HG03457 (cell line): ENCODE results near the gene GRAMD1A.
"Not testable (repeated sequence)": the region's sequence is repeated elsewhere in the genome, so short reads cannot be mapped to it uniquely, and the experiment has no call there.

Experiments
- ATAC-seq: cut with Tn5 transposase; IDR thresholded peaks from one replicate; pipeline ENCODE4 v1.9.1; 2021; ENCODE audit warnings: moderate number of reproducible peaks; ENCODE audit not compliant: unreplicated experiment

Gene GRAMD1A

DNA sequence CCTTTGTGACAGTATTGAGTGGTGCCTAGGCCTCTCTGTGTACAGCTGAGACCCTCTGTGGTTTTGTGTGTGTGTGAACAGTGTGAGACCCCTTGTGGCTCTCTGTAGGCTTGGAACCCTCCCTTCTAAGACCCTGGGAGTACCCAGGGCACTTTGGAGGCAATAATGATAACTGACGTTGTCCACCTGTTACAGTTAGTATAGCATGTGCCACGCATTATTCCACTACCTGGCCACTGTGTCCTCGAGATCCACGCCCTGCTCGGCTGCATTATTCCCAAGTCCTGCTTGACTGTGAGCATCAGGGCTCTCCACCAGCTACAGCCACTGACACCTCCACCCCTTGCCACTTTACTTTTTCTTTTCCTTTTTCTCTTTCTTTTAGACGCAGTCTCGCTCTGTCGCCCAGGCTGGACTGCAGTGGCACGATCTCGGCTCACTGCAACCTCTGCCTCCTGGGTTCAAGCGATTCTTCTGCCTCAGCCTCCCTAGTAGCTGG lies 2.0 kb downstream of the GRAMD1A start:
- ATAC-seq = no peak

DNA sequence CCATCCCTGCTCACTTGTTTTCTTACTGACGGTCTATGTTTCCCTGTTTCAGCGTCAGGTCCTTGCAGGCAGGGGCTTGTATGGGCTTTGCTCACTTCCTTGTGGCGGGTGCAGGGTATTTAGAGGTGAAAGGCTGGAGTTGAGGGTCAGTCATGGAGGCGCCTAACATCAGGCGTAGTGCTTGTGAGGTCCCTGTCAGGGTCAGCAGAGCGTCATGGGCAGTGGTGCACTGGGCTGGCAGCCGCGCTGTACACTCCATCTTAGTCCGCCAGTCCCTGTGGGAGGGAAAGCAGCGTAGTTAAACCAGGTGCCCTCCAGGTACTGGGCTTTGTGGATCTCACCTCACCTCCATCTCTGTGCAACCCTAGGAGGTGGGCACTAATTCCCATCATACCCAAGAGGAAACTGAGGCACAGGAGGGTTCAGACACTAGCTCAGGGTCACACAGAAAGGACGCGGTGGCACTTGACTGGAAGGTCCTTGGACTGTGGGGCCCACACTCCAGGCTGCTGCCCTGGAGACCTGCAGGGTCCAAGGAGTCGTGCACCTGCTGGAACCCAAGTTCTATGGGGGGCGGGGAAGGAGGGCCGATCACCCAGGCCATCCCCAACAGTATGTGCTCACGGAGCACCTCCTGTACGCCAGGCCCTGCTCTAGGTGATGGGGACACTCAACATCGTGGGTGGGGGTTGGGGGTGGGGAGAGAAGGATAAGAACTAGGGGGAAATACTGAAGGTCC lies 4.6 kb downstream of the GRAMD1A start:
- no peak for ATAC-seq

GRCh38 chr19:35005256-35005977 lies 5.3 kb downstream of the GRAMD1A start:
- no peak for ATAC-seq

DNA sequence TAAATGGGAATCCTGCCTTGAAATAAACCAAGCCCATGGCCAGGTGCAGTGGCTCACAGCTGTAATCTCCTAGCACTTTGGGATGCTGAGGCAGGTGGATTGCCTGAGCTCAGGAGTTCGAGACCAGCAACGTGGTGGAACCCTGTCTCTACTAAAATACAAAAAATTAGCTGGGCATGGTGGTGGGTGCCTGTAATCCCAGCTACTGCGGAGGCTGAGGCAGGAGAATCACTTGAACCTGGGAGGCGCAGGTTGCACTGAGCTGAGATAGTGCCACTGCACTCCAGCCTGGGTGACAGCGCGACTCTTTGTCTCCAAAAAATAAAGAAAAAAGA lies 5.9 kb downstream of the GRAMD1A start:
- ATAC-seq = not testable (repeated sequence)

DNA sequence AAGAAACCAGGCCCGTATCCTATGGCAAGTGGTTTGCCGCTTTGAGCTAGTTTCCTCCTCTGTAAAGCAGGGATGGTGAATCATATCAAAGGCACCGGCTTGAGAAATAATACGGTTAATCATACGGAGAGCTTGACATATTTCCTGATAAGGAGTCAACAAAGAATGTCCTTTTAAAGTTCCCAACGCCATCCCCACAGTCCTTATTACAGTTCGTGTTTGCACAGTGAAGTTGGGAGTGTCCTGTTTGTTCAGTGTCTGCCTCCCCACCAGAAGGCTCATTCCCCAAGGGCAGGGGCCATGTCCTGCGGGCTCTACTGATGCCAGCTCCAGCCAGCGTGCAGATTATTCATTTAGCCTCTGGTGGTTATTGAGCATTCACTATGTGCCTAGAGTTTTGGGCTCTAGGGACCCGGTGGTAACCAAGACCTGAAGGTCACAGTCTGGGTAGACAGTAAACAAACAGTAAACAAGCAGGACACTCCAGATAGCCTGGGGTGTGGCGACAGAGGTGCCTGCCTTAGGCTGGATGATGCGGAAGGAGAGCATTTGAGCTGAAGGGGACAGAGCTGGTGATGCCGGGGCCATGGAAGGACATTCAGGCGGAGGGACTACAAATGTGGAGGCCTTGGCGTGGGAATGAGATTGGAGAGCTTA lies 6.3 kb downstream of the GRAMD1A start:
- no peak for ATAC-seq

DNA sequence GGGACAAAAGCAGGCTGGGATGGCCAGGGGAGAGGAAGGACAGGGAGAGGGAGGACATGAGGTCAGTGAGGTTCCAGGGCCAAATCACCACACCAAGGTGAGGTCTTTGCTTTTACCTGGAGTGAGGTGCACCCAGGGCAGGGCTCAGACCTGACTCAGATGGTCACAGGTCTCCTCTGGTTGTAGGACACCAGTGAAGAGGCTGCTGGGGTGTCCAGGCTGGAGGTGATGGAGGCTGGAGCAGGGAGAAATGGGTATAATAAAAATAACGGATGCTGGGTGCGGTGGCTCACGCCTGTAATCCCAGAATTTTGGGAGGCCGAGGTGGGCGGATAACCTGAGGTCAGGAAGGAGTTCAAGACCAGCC lies 6.9 kb downstream of the GRAMD1A start:
- no peak for ATAC-seq

DNA sequence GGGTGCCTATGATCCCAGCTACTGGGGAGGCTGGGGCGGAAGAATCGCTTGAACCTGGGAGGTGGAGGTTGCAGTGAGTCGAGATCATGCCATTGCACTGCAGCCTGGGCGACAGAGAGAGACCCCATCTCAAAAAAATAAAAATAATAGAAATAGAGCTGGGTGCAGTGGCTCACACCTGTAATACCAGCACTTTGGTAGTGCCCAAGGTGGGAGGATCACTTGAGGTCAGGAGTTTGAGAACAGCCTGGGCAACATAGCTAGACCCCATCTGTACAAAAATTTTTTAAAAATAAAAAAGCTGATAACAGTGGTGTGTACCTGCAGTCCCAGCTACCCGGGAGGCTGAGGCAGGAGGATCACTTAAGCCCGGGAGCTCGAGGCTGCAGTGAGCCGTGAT lies 7.3 kb downstream of the GRAMD1A start:
- ATAC-seq = not testable (repeated sequence)

DNA sequence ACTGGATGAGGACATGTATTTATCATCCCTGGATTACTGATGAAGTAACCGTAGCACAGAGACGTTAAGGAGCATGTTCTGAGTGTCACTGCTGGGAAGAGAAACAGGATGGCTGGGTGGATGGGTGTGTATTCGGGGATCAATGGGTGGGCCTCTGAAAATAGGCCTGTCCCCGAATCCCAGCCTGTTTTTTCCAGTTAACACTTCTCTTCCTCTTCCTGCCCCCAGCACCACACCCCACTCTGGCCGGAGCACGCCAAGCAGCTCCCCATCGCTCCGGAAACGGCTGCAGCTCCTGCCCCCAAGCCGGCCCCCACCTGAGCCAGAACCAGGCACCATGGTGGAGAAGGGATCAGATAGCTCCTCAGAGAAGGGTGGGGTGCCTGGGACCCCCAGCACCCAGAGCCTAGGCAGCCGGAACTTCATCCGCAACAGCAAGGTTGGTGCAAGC lies 8.8 kb downstream of the GRAMD1A start:
- ATAC-seq = no peak

DNA sequence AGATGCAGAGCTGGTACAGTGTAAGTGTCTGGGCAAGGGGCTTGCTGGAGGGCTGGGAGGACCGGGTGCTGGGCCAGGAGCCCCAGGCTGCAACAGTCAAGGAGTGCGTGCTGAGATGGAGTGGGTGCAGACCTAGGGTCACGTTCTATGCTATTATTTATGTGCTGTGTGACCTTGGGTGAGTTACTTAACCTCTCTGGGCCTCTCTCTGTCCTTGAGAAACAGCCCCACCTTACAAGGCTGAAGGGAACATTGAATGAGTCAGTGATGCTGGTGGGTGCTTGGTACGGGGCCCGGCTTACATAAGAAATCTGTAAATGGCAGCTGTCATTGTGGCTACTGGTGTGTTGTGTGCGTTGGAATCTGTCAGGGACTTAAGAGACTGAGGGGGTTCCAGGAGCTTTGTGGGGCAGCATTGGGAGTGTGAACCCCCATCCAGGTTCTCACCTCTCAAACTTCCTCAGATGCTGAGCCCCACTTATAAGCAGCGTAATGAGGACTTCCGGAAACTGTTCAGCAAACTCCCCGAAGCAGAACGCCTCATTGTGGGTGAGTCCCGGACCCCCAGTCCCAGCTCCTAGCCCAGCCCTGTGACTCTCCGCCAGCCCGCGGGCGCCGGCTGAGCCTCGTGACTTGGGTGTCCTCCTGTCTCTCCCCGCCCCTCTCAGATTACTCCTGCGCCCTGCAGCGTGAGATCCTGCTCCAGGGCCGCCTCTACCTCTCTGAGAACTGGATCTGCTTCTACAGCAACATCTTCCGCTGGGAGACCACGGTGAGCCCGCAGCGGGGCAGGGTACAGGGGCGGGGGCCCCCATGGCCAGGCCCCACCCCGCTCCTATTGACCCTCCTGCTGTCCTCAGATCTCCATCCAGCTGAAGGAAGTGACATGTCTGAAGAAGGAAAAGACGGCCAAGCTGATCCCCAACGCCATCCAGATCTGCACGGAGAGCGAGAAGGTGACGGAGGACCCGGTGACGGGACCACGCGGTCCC lies 9.6 kb downstream of the GRAMD1A start:
- no peak for ATAC-seq

GRCh38 chr19:35011091-35011689 lies 11.1 kb downstream of the GRAMD1A start:
- no peak for ATAC-seq

DNA sequence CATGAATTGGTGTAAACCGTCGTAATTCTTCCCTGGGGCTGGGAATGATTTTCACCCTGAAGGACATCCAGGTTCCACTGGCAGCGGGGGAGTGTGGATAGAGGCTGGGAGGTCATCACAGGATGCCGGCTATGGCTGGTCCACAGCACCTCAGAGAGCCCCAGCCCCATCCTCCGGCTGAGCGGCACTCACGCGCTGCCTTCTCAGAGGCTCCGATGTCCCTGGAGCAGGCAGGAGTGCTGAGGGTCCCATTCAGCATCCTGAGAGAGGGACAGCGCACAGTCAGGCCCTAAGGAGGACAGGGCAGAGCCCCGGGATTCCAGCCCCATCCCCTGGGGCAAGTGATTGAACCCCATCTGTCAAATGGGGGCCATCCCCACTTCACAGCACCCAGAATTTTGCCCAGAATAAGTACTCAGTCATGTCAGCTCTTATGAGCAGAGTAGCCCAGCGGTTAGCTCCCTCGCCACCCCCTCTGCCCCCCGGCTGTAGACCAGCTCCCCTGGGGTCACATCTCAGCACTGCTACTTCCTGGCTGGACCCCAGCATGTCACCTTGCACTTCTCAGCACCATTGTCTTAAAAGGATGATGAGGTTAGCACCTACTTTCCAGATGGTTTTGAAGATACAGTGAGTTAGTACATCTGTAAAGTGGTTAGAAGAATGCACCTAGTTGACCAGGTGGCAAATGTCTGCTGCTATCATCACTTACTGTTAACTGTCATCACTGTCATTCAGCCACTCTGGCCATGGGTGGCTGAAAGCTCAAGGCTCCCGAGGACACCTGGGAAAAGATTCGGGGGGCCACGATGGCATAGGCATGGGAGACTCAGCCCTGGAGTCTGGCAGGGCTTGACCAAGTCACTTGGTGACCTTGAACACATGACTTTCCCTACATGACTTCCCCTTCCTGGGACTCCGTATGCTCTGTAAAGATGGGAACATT lies 11.9 kb downstream of the GRAMD1A start:
- ATAC-seq = no peak

- ATAC-seq = no peak
These were observed 13.1 kb downstream of the GRAMD1A start for GRCh38 chr19:35013041-35013819.

GRCh38 chr19:35013820-35014754 lies 14.0 kb downstream of the GRAMD1A start:
- no peak for ATAC-seq

DNA sequence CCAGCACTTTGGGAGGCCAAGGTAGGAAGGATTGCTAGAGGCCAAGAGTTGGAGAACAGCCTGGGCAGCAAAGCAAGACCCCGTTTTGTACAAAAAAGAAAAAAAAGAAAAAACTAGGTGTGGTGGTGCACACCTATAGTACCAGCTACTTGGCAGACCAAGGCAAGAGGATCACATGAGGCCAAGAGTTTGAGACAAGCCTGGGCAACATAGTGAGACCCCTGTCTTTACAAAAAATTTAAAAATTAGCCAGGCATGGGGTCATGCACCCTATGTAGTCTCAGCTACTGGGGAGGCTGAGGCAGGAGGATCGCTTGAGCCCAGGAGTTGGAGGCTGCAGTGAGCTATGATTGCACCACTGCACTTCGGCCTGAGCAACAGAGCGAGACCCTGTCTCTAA lies 14.7 kb downstream of the GRAMD1A start:
- not testable (repeated sequence) for ATAC-seq

DNA sequence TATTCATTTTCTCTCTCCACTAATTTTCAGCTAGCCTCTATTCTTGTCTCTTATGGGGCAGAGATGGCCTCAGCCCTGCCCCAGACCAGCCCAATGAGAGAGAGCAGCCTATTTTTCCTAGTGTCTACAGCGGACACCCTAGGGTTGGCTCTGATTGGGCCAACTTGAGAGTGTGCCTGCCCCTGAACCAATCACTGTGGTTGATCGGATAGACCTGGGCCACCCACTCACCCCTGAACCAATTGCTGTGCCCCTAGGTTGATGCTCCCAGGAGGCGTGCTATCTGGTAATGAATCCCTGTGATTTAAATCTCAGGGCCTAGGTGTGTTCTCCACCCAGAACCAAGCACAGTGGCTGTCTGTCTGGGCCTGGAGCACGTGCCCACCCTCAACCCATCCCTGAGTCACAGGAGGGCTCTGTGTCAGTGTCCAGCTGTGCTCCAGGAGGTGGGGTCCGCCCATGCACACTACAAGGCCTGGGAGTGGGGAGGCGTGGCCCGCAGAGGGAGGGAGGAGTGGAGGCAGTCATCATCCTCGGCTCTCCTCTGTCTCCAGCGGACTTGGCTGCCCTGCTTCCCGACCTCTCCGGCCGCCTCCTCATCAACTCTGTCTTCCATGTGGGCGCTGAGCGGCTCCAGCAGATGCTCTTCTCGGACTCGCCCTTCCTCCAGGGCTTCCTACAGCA lies 15.3 kb downstream of the GRAMD1A start:
- ATAC-seq = no peak

DNA sequence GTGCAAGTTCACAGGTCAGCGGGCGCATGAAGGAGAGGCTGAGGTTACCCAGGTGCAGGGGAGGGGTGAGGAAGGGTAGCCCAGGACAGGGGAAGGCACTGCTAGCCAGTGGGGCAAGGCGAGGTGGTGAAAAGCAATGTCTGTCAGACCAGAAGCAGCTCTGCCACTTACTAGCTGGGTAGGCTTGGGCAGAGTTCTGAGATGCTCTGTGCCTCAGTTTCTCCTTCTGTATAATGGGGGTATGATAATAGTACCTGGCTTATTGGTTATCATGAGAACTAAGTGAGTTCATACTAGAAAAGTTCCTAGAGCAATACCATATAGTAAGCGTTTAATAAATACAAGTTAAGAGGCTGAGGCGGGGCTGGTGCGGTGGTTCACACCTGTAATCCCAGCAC lies 15.8 kb downstream of the GRAMD1A start:
- no peak for ATAC-seq

- no peak for ATAC-seq
These were observed 17.4 kb downstream of the GRAMD1A start for GRCh38 chr19:35017507-35017906.
